ENCODE data around the gene PLEKHG3. TPM values are rescaled to one million over a fixed set of nuclear protein-coding genes. Genes with fewer than 3 reads are reported as not detected.

The PLEKHG3 gene
- total and polyA plus RNA-seq, 2 experiments from 2014 or later = 23.0 to 83.1 TPM

DNA sequence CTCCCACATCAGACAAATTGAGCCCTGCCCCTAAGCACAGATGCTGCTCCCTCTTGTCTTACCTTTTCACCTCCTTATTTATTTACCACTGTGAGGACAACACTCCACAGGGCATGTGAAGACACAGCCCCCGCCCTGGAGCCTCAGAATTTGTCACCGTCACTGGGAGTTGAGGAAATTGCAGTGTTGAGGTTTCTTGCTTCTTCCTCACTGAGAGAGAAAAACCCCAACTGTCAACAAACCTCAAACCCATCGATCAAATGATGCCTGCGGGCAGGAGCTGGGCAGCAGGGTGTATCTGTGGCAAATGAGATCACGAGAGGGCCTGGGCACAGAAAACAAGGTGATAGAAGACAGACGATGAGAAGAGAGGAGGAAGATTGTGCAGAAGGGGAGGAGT lies 30.5 kb upstream of the PLEKHG3 start:
- no peak overlapping the region for H3K27ac Mint-ChIP-seq
- no peaks in the 10 kb centered on the region for H3K36me3 ChIP-seq (ENCODE audit: insufficient read depth)
- H3K36me3 Mint-ChIP-seq (ENCODE audit: low read depth) = no peaks in the 10 kb centered on the region
- ATAC-seq (no peak), DNase-seq (ENCODE audit: low spot score) (no peak)
- peaks cover 2% of the 10 kb centered on the region for H3K27me3 Mint-ChIP-seq (ENCODE audit: insufficient read depth, low read depth, poor library complexity)
- TF ChIP-seq, protein P1, sequence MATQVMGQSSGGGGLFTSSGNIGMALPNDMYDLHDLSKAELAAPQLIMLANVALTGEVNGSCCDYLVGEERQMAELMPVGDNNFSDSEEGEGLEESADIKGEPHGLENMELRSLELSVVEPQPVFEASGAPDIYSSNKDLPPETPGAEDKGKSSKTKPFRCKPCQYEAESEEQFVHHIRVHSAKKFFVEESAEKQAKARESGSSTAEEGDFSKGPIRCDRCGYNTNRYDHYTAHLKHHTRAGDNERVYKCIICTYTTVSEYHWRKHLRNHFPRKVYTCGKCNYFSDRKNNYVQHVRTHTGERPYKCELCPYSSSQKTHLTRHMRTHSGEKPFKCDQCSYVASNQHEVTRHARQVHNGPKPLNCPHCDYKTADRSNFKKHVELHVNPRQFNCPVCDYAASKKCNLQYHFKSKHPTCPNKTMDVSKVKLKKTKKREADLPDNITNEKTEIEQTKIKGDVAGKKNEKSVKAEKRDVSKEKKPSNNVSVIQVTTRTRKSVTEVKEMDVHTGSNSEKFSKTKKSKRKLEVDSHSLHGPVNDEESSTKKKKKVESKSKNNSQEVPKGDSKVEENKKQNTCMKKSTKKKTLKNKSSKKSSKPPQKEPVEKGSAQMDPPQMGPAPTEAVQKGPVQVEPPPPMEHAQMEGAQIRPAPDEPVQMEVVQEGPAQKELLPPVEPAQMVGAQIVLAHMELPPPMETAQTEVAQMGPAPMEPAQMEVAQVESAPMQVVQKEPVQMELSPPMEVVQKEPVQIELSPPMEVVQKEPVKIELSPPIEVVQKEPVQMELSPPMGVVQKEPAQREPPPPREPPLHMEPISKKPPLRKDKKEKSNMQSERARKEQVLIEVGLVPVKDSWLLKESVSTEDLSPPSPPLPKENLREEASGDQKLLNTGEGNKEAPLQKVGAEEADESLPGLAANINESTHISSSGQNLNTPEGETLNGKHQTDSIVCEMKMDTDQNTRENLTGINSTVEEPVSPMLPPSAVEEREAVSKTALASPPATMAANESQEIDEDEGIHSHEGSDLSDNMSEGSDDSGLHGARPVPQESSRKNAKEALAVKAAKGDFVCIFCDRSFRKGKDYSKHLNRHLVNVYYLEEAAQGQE (IDR thresholded peaks at IDR 0.05; ENCODE audit: unreplicated experiment) = no peak
- TF ChIP-seq CREB1 (CRISPR knock-in tag; IDR thresholded peaks at IDR 0.05; ENCODE audit: low read depth) (no peak), EZH2phosphoT487 (IDR thresholded peaks at IDR 0.05; ENCODE audit: unreplicated experiment) (no peak), STAT1 (IDR thresholded peaks at IDR 0.05; ENCODE audit: unreplicated experiment) (no peak), EZH2 (IDR thresholded peaks at IDR 0.05; ENCODE audit: low read depth, unreplicated experiment) (no peak), ZNF114 (CRISPR knock-in tag; IDR thresholded peaks at IDR 0.05) (no peak), NANOG (IDR thresholded peaks at IDR 0.05; ENCODE audit: borderline replicate concordance) (no peak), ZNF331 (CRISPR knock-in tag; IDR thresholded peaks at IDR 0.05; ENCODE audit: low read depth) (no peak), JUNB (IDR thresholded peaks at IDR 0.05; ENCODE audit: unreplicated experiment) (no peak)
- TF ChIP-seq, protein P2, sequence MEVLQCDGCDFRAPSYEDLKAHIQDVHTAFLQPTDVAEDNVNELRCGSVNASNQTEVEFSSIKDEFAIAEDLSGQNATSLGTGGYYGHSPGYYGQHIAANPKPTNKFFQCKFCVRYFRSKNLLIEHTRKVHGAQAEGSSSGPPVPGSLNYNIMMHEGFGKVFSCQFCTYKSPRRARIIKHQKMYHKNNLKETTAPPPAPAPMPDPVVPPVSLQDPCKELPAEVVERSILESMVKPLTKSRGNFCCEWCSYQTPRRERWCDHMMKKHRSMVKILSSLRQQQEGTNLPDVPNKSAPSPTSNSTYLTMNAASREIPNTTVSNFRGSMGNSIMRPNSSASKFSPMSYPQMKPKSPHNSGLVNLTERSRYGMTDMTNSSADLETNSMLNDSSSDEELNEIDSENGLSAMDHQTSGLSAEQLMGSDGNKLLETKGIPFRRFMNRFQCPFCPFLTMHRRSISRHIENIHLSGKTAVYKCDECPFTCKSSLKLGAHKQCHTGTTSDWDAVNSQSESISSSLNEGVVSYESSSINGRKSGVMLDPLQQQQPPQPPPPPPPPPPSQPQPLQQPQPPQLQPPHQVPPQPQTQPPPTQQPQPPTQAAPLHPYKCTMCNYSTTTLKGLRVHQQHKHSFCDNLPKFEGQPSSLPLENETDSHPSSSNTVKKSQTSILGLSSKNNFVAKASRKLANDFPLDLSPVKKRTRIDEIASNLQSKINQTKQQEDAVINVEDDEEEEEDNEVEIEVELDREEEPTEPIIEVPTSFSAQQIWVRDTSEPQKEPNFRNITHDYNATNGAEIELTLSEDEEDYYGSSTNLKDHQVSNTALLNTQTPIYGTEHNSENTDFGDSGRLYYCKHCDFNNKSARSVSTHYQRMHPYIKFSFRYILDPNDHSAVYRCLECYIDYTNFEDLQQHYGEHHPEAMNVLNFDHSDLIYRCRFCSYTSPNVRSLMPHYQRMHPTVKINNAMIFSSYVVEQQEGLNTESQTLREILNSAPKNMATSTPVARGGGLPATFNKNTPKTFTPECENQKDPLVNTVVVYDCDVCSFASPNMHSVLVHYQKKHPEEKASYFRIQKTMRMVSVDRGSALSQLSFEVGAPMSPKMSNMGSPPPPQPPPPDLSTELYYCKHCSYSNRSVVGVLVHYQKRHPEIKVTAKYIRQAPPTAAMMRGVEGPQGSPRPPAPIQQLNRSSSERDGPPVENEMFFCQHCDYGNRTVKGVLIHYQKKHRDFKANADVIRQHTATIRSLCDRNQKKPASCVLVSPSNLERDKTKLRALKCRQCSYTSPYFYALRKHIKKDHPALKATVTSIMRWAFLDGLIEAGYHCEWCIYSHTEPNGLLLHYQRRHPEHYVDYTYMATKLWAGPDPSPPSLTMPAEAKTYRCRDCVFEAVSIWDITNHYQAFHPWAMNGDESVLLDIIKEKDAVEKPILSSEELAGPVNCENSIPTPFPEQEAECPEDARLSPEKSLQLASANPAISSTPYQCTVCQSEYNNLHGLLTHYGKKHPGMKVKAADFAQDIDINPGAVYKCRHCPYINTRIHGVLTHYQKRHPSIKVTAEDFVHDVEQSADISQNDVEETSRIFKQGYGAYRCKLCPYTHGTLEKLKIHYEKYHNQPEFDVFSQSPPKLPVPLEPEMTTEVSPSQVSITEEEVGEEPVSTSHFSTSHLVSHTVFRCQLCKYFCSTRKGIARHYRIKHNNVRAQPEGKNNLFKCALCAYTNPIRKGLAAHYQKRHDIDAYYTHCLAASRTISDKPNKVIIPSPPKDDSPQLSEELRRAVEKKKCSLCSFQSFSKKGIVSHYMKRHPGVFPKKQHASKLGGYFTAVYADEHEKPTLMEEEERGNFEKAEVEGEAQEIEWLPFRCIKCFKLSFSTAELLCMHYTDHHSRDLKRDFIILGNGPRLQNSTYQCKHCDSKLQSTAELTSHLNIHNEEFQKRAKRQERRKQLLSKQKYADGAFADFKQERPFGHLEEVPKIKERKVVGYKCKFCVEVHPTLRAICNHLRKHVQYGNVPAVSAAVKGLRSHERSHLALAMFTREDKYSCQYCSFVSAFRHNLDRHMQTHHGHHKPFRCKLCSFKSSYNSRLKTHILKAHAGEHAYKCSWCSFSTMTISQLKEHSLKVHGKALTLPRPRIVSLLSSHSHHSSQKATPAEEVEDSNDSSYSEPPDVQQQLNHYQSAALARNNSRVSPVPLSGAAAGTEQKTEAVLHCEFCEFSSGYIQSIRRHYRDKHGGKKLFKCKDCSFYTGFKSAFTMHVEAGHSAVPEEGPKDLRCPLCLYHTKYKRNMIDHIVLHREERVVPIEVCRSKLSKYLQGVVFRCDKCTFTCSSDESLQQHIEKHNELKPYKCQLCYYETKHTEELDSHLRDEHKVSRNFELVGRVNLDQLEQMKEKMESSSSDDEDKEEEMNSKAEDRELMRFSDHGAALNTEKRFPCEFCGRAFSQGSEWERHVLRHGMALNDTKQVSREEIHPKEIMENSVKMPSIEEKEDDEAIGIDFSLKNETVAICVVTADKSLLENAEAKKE (CRISPR knock-in tag; IDR thresholded peaks at IDR 0.05) = no peak
- TF ChIP-seq, protein P3, sequence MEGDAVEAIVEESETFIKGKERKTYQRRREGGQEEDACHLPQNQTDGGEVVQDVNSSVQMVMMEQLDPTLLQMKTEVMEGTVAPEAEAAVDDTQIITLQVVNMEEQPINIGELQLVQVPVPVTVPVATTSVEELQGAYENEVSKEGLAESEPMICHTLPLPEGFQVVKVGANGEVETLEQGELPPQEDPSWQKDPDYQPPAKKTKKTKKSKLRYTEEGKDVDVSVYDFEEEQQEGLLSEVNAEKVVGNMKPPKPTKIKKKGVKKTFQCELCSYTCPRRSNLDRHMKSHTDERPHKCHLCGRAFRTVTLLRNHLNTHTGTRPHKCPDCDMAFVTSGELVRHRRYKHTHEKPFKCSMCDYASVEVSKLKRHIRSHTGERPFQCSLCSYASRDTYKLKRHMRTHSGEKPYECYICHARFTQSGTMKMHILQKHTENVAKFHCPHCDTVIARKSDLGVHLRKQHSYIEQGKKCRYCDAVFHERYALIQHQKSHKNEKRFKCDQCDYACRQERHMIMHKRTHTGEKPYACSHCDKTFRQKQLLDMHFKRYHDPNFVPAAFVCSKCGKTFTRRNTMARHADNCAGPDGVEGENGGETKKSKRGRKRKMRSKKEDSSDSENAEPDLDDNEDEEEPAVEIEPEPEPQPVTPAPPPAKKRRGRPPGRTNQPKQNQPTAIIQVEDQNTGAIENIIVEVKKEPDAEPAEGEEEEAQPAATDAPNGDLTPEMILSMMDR (conservative IDR thresholded peaks at IDR 0.05; ENCODE audit: low read depth in 2 of 2) = no peak
- TF ChIP-seq, protein P4, sequence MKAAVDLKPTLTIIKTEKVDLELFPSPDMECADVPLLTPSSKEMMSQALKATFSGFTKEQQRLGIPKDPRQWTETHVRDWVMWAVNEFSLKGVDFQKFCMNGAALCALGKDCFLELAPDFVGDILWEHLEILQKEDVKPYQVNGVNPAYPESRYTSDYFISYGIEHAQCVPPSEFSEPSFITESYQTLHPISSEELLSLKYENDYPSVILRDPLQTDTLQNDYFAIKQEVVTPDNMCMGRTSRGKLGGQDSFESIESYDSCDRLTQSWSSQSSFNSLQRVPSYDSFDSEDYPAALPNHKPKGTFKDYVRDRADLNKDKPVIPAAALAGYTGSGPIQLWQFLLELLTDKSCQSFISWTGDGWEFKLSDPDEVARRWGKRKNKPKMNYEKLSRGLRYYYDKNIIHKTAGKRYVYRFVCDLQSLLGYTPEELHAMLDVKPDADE (IDR thresholded peaks at IDR 0.05) = no peak
- H3K4me1 ChIP-seq (ENCODE audit: insufficient read depth) = peaks cover 9% of the 10 kb centered on the region; the same call in 1 of the 2 replicates
- no peak overlapping the region for H3K4me3 ChIP-seq
- H3K27me3 ChIP-seq (ENCODE audit: insufficient read depth) = no peaks in the 10 kb centered on the region
- no peaks in the 10 kb centered on the region for H3K79me2 ChIP-seq (replicated peaks; ENCODE audit: insufficient read depth)
- H3K4me1 Mint-ChIP-seq = peaks cover 11% of the 10 kb centered on the region; the same call in 2 of the 3 replicates
- H2AFZ ChIP-seq = peak overlapping the region; percentile 78; the same call in 1 of the 2 replicates
- H3K4me3 Mint-ChIP-seq = no peak overlapping the region
- no peaks in the 10 kb centered on the region for H3K9me3 Mint-ChIP-seq
- no peaks in the 10 kb centered on the region for H4K20me1 ChIP-seq (replicated peaks; ENCODE audit: insufficient read depth)
- H3F3A ChIP-seq (replicated peaks; ENCODE audit: low read depth) = no peaks in the 10 kb centered on the region
- no peak overlapping the region for H3K4me2 ChIP-seq
- no peaks in the 10 kb centered on the region for H3K9me2 ChIP-seq (ENCODE audit: insufficient read depth)
- H3K27ac ChIP-seq (ENCODE audit: low read depth) = no peak overlapping the region
